ENCODE data around the gene PTGER1.

DNA sequence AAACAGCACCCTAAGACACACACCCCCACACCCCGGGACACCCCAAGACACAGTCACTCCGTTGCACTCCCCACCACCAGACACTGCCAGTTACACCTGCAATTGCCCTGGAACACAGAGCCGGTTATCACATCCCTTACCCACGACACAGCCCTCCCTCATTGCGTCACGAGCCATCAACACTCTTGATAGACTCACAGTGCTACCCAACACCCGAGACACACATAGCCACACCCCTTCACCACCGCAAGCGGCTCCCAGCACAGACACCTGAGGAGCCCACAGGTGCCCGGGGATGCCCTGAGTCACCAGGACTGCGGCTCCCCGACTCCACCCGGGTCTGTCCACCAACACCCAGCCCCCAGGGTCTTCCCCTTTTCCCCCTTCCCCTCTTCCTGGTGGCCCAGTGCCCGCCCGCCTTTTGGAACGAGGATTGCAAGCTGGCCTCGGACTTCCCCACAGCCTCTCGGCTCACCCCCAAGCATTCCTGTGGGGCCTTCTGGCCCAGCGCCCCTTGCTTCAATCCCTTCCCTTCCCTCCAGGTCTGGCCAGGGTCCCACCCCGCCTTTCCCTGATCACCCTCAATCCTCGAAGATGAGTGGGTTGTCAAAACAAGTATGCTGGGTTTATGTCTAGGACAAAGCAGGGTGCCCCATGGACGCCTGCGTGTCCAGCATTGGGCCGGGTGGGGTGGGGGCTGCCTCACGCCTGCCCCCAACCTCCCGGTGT lies 1.7 kb upstream of the PTGER1 start:
- TF ChIP-seq POLR2A (IDR thresholded peaks at IDR 0.05; ENCODE audit: low read length) (no peak), GATA1 (IDR thresholded peaks at IDR 0.05; ENCODE audit: low read depth, low read length) (no peak)
